OCI-LY7 (cell line): ENCODE results near the gene DOCK9. TPM values are rescaled to one million over a fixed set of nuclear protein-coding genes. Genes with fewer than 3 reads are reported as not detected.

Source experiments
- BruUV-seq: library from RNA; stranded (reverse); fragments of 400-500 nt; replicated peaks from 2 replicates; lab custom pipeline; 2021; lab: Mats Ljungman, UMichigan
- CTCF ChIA-PET: fragments of 300-600 bp; sonication (Branson Sonifier 250); formaldehyde crosslinking; loops from one replicate; lab custom pipeline; 2022; ENCODE audit warnings: antibody characterized with exemption; ENCODE audit not compliant: unreplicated experiment; lab: Charles Lee
- POLR2A ChIA-PET: fragments of 300-600 bp; sonication (Branson Sonifier 250); formaldehyde crosslinking; loops from one replicate; lab custom pipeline; 2022; ENCODE audit warnings: antibody characterized with exemption; lab: Charles Lee
- DNase-seq: peaks from one replicate; pipeline ENCODE4 v3.0.0-alpha.2; 2015; ENCODE audit warnings: low spot score
- H2AFZ ChIP-seq: fragments of 200-600 bp; sonication (generic), shearing (Covaris generic); 2 replicates; pipeline ENCODE4 v1.6.1; 2014; ENCODE audit warnings: mild to moderate bottlenecking, antibody characterized with exemption, low read length, moderate library complexity
- H3K27ac ChIP-seq: fragments of 200-600 bp; sonication (generic); 2 replicates; pipeline ENCODE4 v1.5.1; 2014; ENCODE audit warnings: mixed run types, low read depth, mild to moderate bottlenecking, moderate library complexity, low read length, inconsistent platforms; ENCODE audit not compliant: poor library complexity, severe bottlenecking
- H3K36me3 ChIP-seq: fragments of 200-600 bp; sonication (generic); 2 replicates; pipeline ENCODE4 v1.6.1; 2014; ENCODE audit warnings: mild to moderate bottlenecking, antibody characterized with exemption, low read length, moderate library complexity, mixed read lengths; ENCODE audit not compliant: insufficient read depth
- H3K4me1 ChIP-seq: fragments of 200-600 bp; sonication (generic); 2 replicates; pipeline ENCODE4 v1.5.1; 2014; ENCODE audit warnings: mild to moderate bottlenecking, low read length; ENCODE audit not compliant: insufficient read depth, poor library complexity, severe bottlenecking
- H3K4me2 ChIP-seq: fragments of 200-600 bp; sonication (generic); 2 replicates; pipeline ENCODE4 v1.6.1; 2014; ENCODE audit warnings: mild to moderate bottlenecking, low read length
- H3K4me3 ChIP-seq: fragments of 200-600 bp; sonication (generic); 2 replicates; pipeline ENCODE4 v1.5.1; 2014; ENCODE audit warnings: mild to moderate bottlenecking, low read depth, low read length; ENCODE audit not compliant: poor library complexity, severe bottlenecking
- H3K79me2 ChIP-seq: fragments of 200-600 bp; sonication (generic); 2 replicates; pipeline ENCODE4 v1.6.1; 2016; ENCODE audit warnings: low read depth, mild to moderate bottlenecking, low read length, moderate library complexity, mixed read lengths; ENCODE audit not compliant: insufficient read depth
- H3K9me2 ChIP-seq: fragments of 200-600 bp; sonication (generic); 2 replicates; pipeline ENCODE4 v1.6.1; 2016; ENCODE audit warnings: mild to moderate bottlenecking, low read length, mixed read lengths; ENCODE audit not compliant: insufficient read depth
- H3K9me3 ChIP-seq: fragments of 200-600 bp; sonication (generic); 2 replicates; pipeline ENCODE4 v1.6.1; 2014; ENCODE audit warnings: mild to moderate bottlenecking, mixed run types, low read length, mixed read lengths
- H4K20me1 ChIP-seq: fragments of 200-600 bp; sonication (generic); 2 replicates; pipeline ENCODE4 v1.6.1; 2014; ENCODE audit warnings: mild to moderate bottlenecking, antibody characterized with exemption, low read length, moderate library complexity, mixed read lengths; ENCODE audit not compliant: insufficient read depth
- EZH2phosphoT487 ChIP-seq: fragments of 200-600 bp; sonication (generic); IDR thresholded peaks from 2 replicates; pipeline ENCODE4 v1.6.1; 2018; ENCODE audit warnings: low read depth, borderline replicate concordance, mild to moderate bottlenecking, mixed run types, antibody characterized with exemption, low read length, moderate library complexity, mixed read lengths
- intact Hi-C: fragments of 100-400 bp; cut with micrococcal nuclease; formaldehyde crosslinking; loops from one replicate; pipeline ENCODE4 v1.10.0; 2022; ENCODE audit not compliant: unreplicated experiment
- total RNA-seq, 2 experiments: library from RNA; depleted of rRNA in 1 of 2; stranded (reverse); fragments of >200 nt in 1 of 2; shearing (Covaris generic) in 1 of 2; gene quantifications; 2 replicates each; pipeline ENCODE4 v1.2.3, GENCODE V29; 2014 to 2022
- TF ChIP-seq, protein P1 (sequence below): fragments of 200-600 bp; sonication (generic); conservative IDR thresholded peaks from 2 replicates; pipeline ENCODE4 v1.5.1; 2014; ENCODE audit warnings: mild to moderate bottlenecking, antibody characterized with exemption, low read length, moderate library complexity, mixed read lengths

Gene DOCK9
- total RNA-seq, 2 experiments from 2014 or later: 24.0 to 28.0 TPM

- peaks cover 2% of the 10 kb centered on the region; the same call in 1 of the 2 replicates for H3K36me3 ChIP-seq
- BruUV-seq: no TSS peak
- no peaks in the 10 kb centered on the region for H3K79me2 ChIP-seq
- H3K9me2 ChIP-seq: no peaks in the 10 kb centered on the region
- H3K27ac ChIP-seq: no peak overlapping the region
- H3K4me1 ChIP-seq: no peaks in the 10 kb centered on the region
- TF ChIP-seq, protein P1, sequence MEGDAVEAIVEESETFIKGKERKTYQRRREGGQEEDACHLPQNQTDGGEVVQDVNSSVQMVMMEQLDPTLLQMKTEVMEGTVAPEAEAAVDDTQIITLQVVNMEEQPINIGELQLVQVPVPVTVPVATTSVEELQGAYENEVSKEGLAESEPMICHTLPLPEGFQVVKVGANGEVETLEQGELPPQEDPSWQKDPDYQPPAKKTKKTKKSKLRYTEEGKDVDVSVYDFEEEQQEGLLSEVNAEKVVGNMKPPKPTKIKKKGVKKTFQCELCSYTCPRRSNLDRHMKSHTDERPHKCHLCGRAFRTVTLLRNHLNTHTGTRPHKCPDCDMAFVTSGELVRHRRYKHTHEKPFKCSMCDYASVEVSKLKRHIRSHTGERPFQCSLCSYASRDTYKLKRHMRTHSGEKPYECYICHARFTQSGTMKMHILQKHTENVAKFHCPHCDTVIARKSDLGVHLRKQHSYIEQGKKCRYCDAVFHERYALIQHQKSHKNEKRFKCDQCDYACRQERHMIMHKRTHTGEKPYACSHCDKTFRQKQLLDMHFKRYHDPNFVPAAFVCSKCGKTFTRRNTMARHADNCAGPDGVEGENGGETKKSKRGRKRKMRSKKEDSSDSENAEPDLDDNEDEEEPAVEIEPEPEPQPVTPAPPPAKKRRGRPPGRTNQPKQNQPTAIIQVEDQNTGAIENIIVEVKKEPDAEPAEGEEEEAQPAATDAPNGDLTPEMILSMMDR: no peak
- no peak for TF ChIP-seq EZH2phosphoT487
- intact Hi-C loops: no loop called here
- no peak for DNase-seq
- H4K20me1 ChIP-seq: no peaks in the 10 kb centered on the region
- ChIA-PET POLR2A (no interaction called here), CTCF (no interaction called here)
- no peak overlapping the region for H3K4me2 ChIP-seq
- no peak overlapping the region for H3K4me3 ChIP-seq
- H3K9me3 ChIP-seq: no peaks in the 10 kb centered on the region
- no peak overlapping the region for H2AFZ ChIP-seq
Measured at GRCh38 chr13:98856983-98857382, 120.9 kb downstream of the DOCK9 start.

GRCh38 chr13:98854448-98854847, 123.4 kb downstream of the DOCK9 start:
- H4K20me1 ChIP-seq: no peaks in the 10 kb centered on the region
- DNase-seq: no peak
- H3K9me3 ChIP-seq: no peaks in the 10 kb centered on the region
- H3K79me2 ChIP-seq: no peaks in the 10 kb centered on the region
- BruUV-seq: no TSS peak
- no peaks in the 10 kb centered on the region for H3K9me2 ChIP-seq
- no peak overlapping the region for H3K4me2 ChIP-seq
- no peaks in the 10 kb centered on the region; the same call in 1 of the 2 replicates for H3K36me3 ChIP-seq
- intact Hi-C loops: no loop called here
- H2AFZ ChIP-seq: no peak overlapping the region
- no peak overlapping the region for H3K27ac ChIP-seq
- ChIA-PET POLR2A (no interaction called here), CTCF (no interaction called here)
- no peak for TF ChIP-seq EZH2phosphoT487
- TF ChIP-seq, protein P1: no peak
- no peaks in the 10 kb centered on the region for H3K4me1 ChIP-seq
- H3K4me3 ChIP-seq: no peak overlapping the region

- Histone ChIP-seq H3K4me3 (no peak overlapping the region), H3K27ac (no peak overlapping the region), H3K9me2 (no peaks in the 10 kb centered on the region), H3K4me2 (no peak overlapping the region), H3K4me1 (no peaks in the 10 kb centered on the region), H3K79me2 (no peaks in the 10 kb centered on the region), H3K9me3 (no peaks in the 10 kb centered on the region), H2AFZ (no peak overlapping the region), H4K20me1 (no peaks in the 10 kb centered on the region), H3K36me3 (no peaks in the 10 kb centered on the region; the same call in 1 of the 2 replicates)
- DNase-seq: no peak
- ChIA-PET POLR2A (no interaction called here), CTCF (no interaction called here)
- intact Hi-C loops: no loop called here
- TF ChIP-seq EZH2phosphoT487: no peak
- TF ChIP-seq, protein P1: no peak
- BruUV-seq: no TSS peak
Measured at GRCh38 chr13:98853771-98854221, 124.1 kb downstream of the DOCK9 start.
